Measurements from ENCODE around the gene MTRR. TPM values are rescaled to one million over a fixed set of nuclear protein-coding genes. Genes with fewer than 3 reads are reported as not detected.

MTRR gene
- total RNA-seq, 2 experiments from 2014 or later, result 51.9 to 72.6 TPM

- no peaks in the 10 kb centered on the region for H4K20me1 ChIP-seq (ENCODE audit: insufficient read depth, low read length)
- H3K4me2 ChIP-seq (ENCODE audit: low read length), result no peak overlapping the region
- H3K4me3 ChIP-seq (ENCODE audit: low read depth, low read length, poor library complexity, severe bottlenecking), result no peak overlapping the region
- no peak overlapping the region for H2AFZ ChIP-seq (ENCODE audit: low read length)
- no TSS peak for BruUV-seq (replicated peaks)
- no peak for DNase-seq (ENCODE audit: low spot score)
- TF ChIP-seq, protein P1, sequence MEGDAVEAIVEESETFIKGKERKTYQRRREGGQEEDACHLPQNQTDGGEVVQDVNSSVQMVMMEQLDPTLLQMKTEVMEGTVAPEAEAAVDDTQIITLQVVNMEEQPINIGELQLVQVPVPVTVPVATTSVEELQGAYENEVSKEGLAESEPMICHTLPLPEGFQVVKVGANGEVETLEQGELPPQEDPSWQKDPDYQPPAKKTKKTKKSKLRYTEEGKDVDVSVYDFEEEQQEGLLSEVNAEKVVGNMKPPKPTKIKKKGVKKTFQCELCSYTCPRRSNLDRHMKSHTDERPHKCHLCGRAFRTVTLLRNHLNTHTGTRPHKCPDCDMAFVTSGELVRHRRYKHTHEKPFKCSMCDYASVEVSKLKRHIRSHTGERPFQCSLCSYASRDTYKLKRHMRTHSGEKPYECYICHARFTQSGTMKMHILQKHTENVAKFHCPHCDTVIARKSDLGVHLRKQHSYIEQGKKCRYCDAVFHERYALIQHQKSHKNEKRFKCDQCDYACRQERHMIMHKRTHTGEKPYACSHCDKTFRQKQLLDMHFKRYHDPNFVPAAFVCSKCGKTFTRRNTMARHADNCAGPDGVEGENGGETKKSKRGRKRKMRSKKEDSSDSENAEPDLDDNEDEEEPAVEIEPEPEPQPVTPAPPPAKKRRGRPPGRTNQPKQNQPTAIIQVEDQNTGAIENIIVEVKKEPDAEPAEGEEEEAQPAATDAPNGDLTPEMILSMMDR (conservative IDR thresholded peaks at IDR 0.05; ENCODE audit: low read length), result no peak
- no peak for TF ChIP-seq EZH2phosphoT487 (IDR thresholded peaks at IDR 0.05; ENCODE audit: borderline replicate concordance, low read depth, low read length)
- H3K27ac ChIP-seq (ENCODE audit: low read depth, low read length, poor library complexity, severe bottlenecking), result no peak overlapping the region
- no peaks in the 10 kb centered on the region for H3K36me3 ChIP-seq (ENCODE audit: insufficient read depth, low read length)
- CTCF ChIA-PET (ENCODE audit: unreplicated experiment), result no interaction called here
- POLR2A ChIA-PET, result no interaction called here
- H3K79me2 ChIP-seq (ENCODE audit: insufficient read depth, low read depth, low read length), result no peaks in the 10 kb centered on the region
- intact Hi-C loops (cut with micrococcal nuclease; ENCODE audit: unreplicated experiment), result no loop called here
- H3K9me2 ChIP-seq (ENCODE audit: insufficient read depth, low read length), result no peaks in the 10 kb centered on the region
- H3K4me1 ChIP-seq (ENCODE audit: insufficient read depth, low read length, poor library complexity, severe bottlenecking), result no peaks in the 10 kb centered on the region
- H3K9me3 ChIP-seq (ENCODE audit: low read length), result no peaks in the 10 kb centered on the region
Measured at GRCh38 chr5:7947301-7947700, 78.4 kb downstream of the MTRR start.

Other genes with a start within 250 kb of the MTRR start
- not detected in 2 replicates for gene CFAP90, start 18.0 kb upstream of the MTRR start, total RNA-seq (2014; rRNA removed; shearing (Covaris generic))
- not detected in 2 replicates for gene CFAP90, start 18.0 kb upstream of the MTRR start, total RNA-seq (2022)
- 12.9 and 14.7 TPM in 2 replicates for gene FASTKD3, start 117 bp upstream of the MTRR start, total RNA-seq (2014; rRNA removed; shearing (Covaris generic))
- 15.1 and 16.4 TPM in 2 replicates for gene FASTKD3, start 117 bp upstream of the MTRR start, total RNA-seq (2022)